ENCODE data around the gene CD79A.
"Not testable (repeated sequence)": the region's sequence is repeated elsewhere in the genome, so short reads cannot be mapped to it uniquely, and the experiment has no call there.

The CD79A gene

DNA sequence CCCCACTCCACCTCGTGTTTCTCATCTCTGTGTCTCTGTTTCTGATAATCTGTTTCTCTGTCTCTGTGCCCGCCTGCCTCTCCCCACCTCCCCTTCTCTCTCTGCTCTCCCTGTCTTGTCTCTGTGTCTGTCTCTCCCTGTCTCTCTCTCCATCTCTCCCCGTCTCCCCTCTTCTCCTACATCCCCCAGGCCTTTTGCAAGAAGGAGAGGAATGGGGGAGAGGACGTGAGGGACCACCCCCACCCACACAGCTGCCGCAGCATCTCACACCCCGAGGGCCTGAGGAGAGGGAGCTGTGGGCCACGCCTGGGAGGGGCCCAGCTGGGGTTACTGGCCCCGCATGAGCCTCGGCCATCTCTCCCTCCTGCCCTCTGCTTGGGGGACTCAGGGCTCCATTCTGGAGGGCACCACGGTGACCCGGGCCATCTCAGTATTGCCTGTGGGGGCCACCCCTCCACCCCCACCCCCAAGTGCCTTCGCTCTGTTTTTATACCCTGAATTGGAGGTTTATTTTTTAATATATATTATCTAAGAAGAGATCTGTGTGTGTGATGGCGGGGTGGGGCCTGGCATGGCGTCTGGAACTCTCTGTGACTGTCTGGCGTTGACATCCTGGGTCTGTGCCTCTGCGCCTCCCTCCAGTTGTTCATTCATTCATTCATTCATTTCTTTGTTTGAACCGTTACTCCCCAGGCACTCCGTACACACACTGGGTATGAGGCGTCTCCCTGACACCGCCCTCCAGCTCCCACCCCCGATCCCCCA lies 30.0 kb downstream of the CD79A start:
- DNase-seq, result no peak

GRCh38 chr19:41907994-41908615 lies 31.0 kb downstream of the CD79A start:
- no peak for DNase-seq

GRCh38 chr19:41908724-41909464 lies 31.8 kb downstream of the CD79A start:
- DNase-seq, result no peak

DNA sequence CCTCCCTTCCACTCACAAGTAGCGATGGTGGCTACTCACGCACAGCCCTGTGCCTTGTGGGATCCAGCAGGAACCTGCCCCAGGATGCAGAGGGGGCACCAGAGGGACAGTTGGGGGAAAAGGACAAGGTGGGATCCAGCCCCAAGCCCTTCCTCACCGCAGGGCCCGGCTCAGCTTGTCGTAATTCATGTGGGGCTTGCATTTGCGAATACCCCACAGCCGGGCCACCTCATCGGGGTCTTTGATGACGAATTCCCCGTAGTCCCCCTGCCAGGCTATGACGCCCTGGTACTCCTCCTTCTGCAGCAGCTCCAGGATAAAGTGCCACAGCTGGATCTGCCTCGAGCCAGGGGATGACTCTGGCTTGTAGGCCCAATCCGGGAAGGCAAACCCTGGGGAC lies 32.6 kb downstream of the CD79A start:
- DNase-seq, result no peak

DNA sequence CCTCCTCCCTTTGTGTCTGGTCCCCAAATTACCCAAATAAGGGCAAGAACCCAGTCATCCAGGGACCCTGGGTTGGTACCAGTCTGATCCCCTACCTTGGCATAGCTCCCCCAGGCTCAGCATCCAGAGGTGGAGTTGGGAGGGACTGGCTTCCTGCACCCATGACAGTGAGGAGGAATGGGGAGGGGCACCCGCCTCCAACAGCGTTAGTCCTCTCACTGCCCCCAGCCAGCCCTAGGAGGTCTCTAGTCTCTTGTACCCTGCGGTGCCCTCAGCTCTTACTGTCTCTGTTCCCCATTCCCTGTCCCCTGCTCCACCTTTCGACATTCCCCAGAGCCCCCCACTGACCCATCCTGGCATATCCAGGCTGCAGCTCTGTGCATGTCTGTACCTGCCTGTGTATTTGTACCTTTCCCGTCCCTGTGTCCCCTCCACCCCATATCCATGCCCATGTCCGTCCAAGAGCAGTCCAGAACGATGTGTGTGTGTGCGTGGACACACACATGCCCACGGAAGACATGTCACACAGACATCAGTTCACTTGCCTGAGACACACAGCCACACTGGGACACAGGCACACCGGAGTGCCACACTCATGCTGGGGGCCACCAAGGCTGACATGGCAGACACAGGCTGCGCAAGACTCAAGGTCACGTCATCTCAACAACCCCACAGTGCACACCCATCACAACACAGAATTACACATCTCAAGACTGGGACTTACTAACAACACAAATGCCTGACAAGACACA lies 33.3 kb downstream of the CD79A start:
- DNase-seq, result no peak

- no peak for DNase-seq
Observed at GRCh38 chr19:41910992-41911888, 34.2 kb downstream of the CD79A start.

DNA sequence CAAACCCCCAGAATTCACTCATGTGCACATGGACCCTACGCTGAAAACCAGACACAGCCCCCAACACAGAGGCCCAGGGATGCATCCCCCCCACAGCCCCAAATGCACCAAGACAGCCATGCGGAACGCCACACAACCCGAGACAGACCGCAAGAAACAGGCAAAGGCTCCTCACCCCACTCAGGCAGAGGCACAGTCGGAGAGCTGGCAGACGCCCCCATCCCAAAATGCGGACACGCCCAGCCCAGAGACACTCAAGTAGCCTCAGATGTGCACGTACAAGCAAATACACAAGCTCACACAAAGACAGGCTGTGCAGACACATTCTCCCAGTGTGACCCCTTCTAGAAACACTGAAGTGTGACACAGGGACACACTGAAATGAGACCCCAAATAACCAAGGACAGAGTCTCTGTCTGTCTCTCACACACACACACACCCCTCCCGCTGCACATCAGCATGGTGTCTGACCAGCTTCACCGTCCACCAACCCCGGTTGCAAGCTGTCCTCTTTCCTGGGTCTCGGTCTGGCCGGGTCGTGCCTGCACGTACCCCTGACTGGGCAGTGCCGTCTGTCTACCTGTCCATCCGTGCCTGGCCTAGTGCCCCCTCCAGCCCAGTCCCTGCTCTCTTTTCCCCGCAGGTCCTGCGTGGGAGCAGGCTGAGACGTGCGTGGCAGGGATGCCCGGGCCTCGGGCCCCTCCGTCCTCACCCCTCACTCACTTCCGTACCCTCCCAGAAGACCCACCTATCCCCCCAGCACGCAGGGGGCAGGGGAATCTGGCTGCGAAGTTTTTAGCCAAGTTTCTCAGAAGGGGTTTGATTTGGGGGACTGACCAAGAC lies 35.0 kb downstream of the CD79A start:
- no peak for DNase-seq

DNA sequence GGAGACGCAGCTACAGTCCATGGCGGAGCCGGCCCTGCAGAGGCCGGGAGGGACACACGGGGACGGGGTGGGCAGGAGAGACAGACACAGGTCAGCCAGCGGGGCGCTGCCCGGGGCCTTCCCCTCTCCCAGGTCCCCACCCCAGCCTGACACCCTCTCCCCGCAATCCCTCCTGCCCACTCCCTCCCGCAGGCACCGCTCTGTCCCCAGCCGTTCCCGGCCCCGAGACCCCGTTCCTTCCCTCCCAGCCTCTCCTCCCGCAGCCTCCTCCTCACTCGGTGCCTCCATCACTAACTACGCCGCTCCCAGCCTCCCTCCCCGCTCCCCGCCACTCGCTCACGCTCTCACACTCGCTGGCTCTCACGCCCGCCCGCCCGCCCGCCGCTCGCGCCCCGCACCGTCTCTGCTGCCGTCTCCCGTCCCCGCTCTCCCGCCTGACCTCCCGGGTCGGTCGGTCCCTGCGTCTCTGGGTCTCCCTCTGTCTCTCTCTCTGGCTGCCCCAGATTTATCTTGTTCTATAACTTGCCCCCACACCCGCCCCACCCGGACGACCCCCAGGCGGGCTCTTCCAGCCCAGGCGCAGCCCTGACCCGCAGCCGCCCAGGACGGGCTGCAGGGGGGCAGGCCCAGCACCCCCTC lies 35.9 kb downstream of the CD79A start:
- no peak for DNase-seq

DNA sequence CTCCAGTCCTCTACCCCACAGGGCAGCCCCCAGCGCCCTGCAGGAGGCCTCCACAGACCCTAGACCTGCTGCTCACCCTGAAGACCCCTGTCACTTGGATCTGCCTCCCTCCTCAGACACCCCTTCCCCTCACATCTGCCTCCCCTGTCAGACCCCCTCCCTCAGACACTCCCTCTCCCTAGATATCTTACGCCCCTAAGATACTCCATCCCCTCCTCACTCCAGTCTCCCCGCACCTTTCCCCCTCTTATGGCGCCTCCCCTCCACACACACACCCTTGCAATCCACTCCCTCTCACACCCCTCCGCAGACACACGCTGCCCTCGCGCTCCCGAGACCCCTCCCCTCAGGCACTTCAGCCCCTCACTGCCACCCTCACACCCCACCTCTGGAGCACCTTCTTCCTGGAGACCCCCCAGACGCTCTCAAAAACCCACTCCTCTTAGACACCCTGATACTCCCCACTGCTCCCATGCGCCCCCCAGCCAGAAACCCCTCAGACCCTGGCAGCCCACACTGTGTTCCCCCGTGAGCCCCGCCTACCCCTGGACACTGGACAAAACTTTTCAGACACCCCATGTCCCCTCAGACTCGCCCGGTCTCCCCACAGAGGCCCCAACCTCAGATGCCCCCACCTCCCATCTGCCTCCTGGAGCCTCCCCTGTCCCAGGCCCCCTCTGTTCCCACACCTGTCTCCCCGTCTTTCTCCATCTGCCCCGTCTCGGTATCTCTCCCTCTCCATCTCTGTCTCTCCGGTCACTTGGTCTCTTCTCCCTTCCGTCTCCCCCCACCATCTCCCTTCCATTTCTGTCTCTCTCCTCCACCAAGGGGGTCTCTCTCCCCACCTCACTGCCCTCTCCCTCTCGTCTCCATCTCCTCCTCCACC lies 36.7 kb downstream of the CD79A start:
- no peak for DNase-seq

- DNase-seq, result not testable (repeated sequence)
Observed at GRCh38 chr19:41914424-41914834, 37.4 kb downstream of the CD79A start.

GRCh38 chr19:41915021-41915775 lies 38.1 kb downstream of the CD79A start:
- DNase-seq, result no peak

DNA sequence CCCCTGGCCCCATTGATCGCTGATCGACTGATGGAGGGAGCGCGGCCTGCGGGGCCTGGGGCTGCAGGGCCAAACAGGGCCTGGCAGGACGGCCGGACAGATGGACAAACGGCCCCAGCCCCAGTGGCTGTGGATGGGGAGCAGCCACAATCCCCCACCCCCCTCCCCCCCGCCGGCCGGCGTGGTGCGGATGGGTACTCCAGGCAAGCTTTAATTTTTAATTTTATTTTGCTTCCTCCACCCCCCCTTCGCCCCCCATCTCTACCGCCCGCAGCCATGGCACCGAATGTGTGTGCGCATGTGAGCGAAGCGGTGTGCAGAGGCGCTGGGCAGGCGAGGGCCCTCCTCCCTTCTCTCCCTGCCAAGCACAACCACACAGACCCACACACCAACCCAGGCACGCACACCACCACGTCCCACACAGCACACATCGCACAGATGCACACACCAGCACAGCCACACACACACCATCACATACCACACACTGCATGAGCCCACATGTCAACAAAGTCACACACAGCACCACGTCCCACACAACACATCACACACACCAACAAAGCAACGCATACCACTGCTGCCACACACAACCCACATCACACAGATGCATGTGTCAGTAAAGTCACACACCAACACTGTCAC lies 38.8 kb downstream of the CD79A start:
- no peak for DNase-seq

GRCh38 chr19:41917676-41918075 lies 40.6 kb downstream of the CD79A start:
- no peak for DNase-seq

DNA sequence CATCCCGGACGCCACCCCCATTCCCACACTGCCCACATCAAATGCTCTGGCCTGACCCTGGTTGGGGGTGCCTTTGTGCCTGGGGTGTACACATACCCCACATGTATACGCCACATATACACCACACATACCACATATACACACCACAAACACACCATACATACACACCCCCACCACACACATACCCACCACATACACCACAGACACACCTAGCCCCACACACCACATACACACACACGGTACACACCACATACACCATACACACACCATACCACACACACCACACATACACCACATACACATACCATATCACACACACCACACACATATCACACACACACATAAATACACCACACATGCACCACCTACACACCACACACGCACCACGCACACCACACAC lies 41.0 kb downstream of the CD79A start:
- DNase-seq, result no peak

- DNase-seq, result no peak
Observed at GRCh38 chr19:41918653-41919244, 41.7 kb downstream of the CD79A start.

- no peak for DNase-seq
Observed at GRCh38 chr19:41919948-41920712, 43.1 kb downstream of the CD79A start.

Data from NCI-H748 treated with DMSO at 0.1 percent for 48 hours (cell line).